Measurements from ENCODE around the gene DAP. TPM values are rescaled to one million over a fixed set of nuclear protein-coding genes. Genes with fewer than 3 reads are reported as not detected.
"Not testable (repeated sequence)": the region's sequence is repeated elsewhere in the genome, so short reads cannot be mapped to it uniquely, and the experiment has no call there.

Gene DAP
- total RNA-seq, 1 experiment from 2014 or later = 95.9 TPM

- H3K4me1 ChIP-seq (ENCODE audit: insufficient read depth, low read length, poor library complexity, severe bottlenecking) = no peaks in the 10 kb centered on the region
- ChIA-PET POLR2A (ENCODE audit: low non-redundant PET) (no interaction called here), CTCF (interaction anchor here (0.7 kb wide), 1 partner anchor 421 kb away, joined by 7 read pairs; no protein-coding TSS in a partner anchor)
- H3K27ac ChIP-seq (ENCODE audit: low read depth, low read length, poor library complexity, severe bottlenecking) = no peak overlapping the region
- no TSS peak for BruUV-seq (replicated peaks)
- no peaks in the 10 kb centered on the region for H3K27me3 ChIP-seq (replicated peaks; ENCODE audit: insufficient read depth, low read depth, low read length, poor library complexity)
- H3K36me3 ChIP-seq (ENCODE audit: insufficient read depth, low read length, poor library complexity, severe bottlenecking) = no peaks in the 10 kb centered on the region
- DNase-seq (ENCODE audit: low spot score) = no peak
- TF ChIP-seq EZH2 (IDR thresholded peaks at IDR 0.05; ENCODE audit: borderline replicate concordance, low read depth, low read length, poor library complexity, severe bottlenecking) (no peak), CTCF (conservative IDR thresholded peaks at IDR 0.05; ENCODE audit: low read depth, low read length) (no peak)
- H3K4me3 ChIP-seq (ENCODE audit: low read depth, low read length, poor library complexity, severe bottlenecking) = no peak overlapping the region
- intact Hi-C loops (cut with micrococcal nuclease; ENCODE audit: unreplicated experiment) = no loop called here
- no peaks in the 10 kb centered on the region for H3K9me3 ChIP-seq (ENCODE audit: low read depth, low read length, poor library complexity, severe bottlenecking)
Measured at GRCh38 chr5:10633271-10634049, 127.6 kb downstream of the DAP start.

DNA sequence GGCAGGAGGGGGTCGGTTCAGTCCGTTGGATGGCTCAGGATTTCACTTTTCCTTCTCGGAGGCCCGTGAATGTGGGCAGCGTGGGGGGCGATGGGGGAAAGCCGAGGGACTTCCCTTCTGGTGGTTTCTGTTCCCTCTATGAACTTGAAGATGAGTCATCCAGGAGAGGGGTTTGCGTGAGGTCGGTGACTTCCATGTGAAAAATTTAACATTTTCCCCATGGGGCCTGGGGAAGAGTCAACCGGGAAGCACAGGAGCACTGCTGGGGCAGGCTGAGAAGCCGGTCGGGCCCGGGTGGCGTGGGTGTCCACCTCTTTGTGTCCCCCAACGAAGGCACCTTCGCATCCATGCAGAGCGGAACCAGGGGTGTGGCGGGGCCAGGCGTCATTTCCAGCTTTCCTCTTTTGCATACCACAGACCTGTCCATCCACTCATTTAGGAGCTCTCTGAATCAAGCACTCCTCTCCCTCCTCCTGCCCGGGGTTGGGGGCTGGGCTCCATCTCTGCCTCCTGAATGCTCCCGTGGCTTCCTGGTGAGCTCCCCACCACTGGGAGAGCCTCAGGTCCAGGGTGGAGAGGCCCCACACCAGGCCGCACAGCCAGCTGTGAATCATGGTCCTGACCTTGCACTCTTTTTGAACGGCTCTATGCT lies 128.8 kb downstream of the DAP start:
- no peak for TF ChIP-seq EZH2 (IDR thresholded peaks at IDR 0.05; ENCODE audit: borderline replicate concordance, low read depth, low read length, poor library complexity, severe bottlenecking)
- no peak for TF ChIP-seq CTCF (conservative IDR thresholded peaks at IDR 0.05; ENCODE audit: low read depth, low read length)
- BruUV-seq (replicated peaks) = no TSS peak
- intact Hi-C loops (cut with micrococcal nuclease; ENCODE audit: unreplicated experiment) = no loop called here
- no peaks in the 10 kb centered on the region for H3K36me3 ChIP-seq (ENCODE audit: insufficient read depth, low read length, poor library complexity, severe bottlenecking)
- no peaks in the 10 kb centered on the region for H3K9me3 ChIP-seq (ENCODE audit: low read depth, low read length, poor library complexity, severe bottlenecking)
- H3K27ac ChIP-seq (ENCODE audit: low read depth, low read length, poor library complexity, severe bottlenecking) = no peak overlapping the region
- H3K4me3 ChIP-seq (ENCODE audit: low read depth, low read length, poor library complexity, severe bottlenecking) = no peak overlapping the region
- no peak for DNase-seq (ENCODE audit: low spot score)
- POLR2A ChIA-PET (ENCODE audit: low non-redundant PET) = no interaction called here
- CTCF ChIA-PET = interaction anchor here (0.5 kb wide), 1 partner anchor 72 kb away, joined by 3 read pairs; no protein-coding TSS in a partner anchor
- no peaks in the 10 kb centered on the region for H3K27me3 ChIP-seq (replicated peaks; ENCODE audit: insufficient read depth, low read depth, low read length, poor library complexity)
- H3K4me1 ChIP-seq (ENCODE audit: insufficient read depth, low read length, poor library complexity, severe bottlenecking) = peaks cover under 1% of the 10 kb centered on the region

- POLR2A ChIA-PET (ENCODE audit: low non-redundant PET) = no interaction called here
- Histone ChIP-seq H3K4me1 (ENCODE audit: insufficient read depth, low read length, poor library complexity, severe bottlenecking) (peaks cover 6% of the 10 kb centered on the region), H3K27me3 (replicated peaks; ENCODE audit: insufficient read depth, low read depth, low read length, poor library complexity) (no peaks in the 10 kb centered on the region), H3K9me3 (ENCODE audit: low read depth, low read length, poor library complexity, severe bottlenecking) (no peaks in the 10 kb centered on the region), H3K27ac (ENCODE audit: low read depth, low read length, poor library complexity, severe bottlenecking) (no peak overlapping the region), H3K36me3 (ENCODE audit: insufficient read depth, low read length, poor library complexity, severe bottlenecking) (no peaks in the 10 kb centered on the region), H3K4me3 (ENCODE audit: low read depth, low read length, poor library complexity, severe bottlenecking) (no peak overlapping the region)
- no TSS peak for BruUV-seq (replicated peaks)
- DNase-seq (ENCODE audit: low spot score) = no peak
- intact Hi-C loops (cut with micrococcal nuclease; ENCODE audit: unreplicated experiment) = no loop called here
- no peak for TF ChIP-seq CTCF (conservative IDR thresholded peaks at IDR 0.05; ENCODE audit: low read depth, low read length)
- TF ChIP-seq EZH2 (IDR thresholded peaks at IDR 0.05; ENCODE audit: borderline replicate concordance, low read depth, low read length, poor library complexity, severe bottlenecking) = no peak
- CTCF ChIA-PET = interaction anchor here (0.5 kb wide), 1 partner anchor 72 kb away, joined by 3 read pairs; no protein-coding TSS in a partner anchor
Measured at GRCh38 chr5:10631316-10631996, 129.6 kb downstream of the DAP start.

DNA sequence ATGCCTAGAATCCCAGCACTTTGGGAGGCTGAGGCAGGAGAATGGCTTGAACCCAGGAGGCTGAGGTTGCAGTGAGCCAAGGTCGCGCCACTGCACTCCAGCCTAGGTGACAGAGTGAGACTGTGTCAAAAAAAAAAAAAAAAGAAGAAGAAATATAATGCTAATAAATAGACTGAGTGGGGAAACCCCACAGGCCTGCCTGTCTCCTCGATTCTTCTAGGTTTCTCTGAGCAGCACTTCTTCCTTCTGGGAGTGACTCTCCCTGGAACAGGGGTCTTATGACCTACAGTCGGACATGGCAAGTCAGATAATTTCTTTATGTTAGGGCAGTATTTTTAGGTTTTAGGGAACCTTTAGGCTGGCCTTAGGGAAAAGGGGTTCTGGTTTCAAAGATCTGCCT lies 130.3 kb downstream of the DAP start:
- POLR2A ChIA-PET (ENCODE audit: low non-redundant PET); CTCF ChIA-PET; H3K4me1 ChIP-seq (ENCODE audit: insufficient read depth, low read length, poor library complexity, severe bottlenecking): not testable (repeated sequence)

More for the DNA sequence above, 130.3 kb downstream of the DAP start:
- BruUV-seq (replicated peaks); H3K27me3 ChIP-seq (replicated peaks; ENCODE audit: insufficient read depth, low read depth, low read length, poor library complexity); intact Hi-C loops (cut with micrococcal nuclease; ENCODE audit: unreplicated experiment); H3K9me3 ChIP-seq (ENCODE audit: low read depth, low read length, poor library complexity, severe bottlenecking); DNase-seq (ENCODE audit: low spot score); H3K27ac ChIP-seq (ENCODE audit: low read depth, low read length, poor library complexity, severe bottlenecking); H3K4me3 ChIP-seq (ENCODE audit: low read depth, low read length, poor library complexity, severe bottlenecking); H3K36me3 ChIP-seq (ENCODE audit: insufficient read depth, low read length, poor library complexity, severe bottlenecking): not testable (repeated sequence)

All from A673 (cell line).